Ovary (tissue), 9 donors: Measurements from ENCODE around the gene USP53. TPM values are rescaled to one million over a fixed set of nuclear protein-coding genes. Genes with fewer than 3 reads are reported as not detected.
"Not testable (repeated sequence)": the region's sequence is repeated elsewhere in the genome, so short reads cannot be mapped to it uniquely, and the experiment has no call there.

Experiments
- DNase-seq, 5 donors: peaks; one replicate each; pipeline ENCODE4 v3.0.0-alpha.2; 2019 to 2020
- H3K27ac ChIP-seq, 2 donors: fragments of 200-600 bp; one replicate each; pipeline versions ENCODE4 v1.5.1 to v1.8.0; 2019 to 2022
- H3K27me3 ChIP-seq: fragments of 200-600 bp; one replicate; pipeline ENCODE4 v1.8.0; 2022
- H3K36me3 ChIP-seq: fragments of 200-600 bp; sonication (generic); one replicate; pipeline ENCODE4 v1.5.1; 2019
- H3K4me1 ChIP-seq: one replicate; pipeline ENCODE4 v1.8.1; 2013; ENCODE audit warnings: mild to moderate bottlenecking, moderate library complexity; ENCODE audit not compliant: insufficient read depth
- H3K4me3 ChIP-seq: fragments of 200-600 bp; sonication (generic); one replicate; pipeline ENCODE4 v1.5.1; 2017
- H3K9me3 ChIP-seq, 2 donors: fragments of 200-600 bp in 1 of 2; sonication (generic) in 1 of 2; one replicate each; pipeline versions ENCODE4 v1.5.1 to v1.8.1; 2013 to 2019; ENCODE audit warnings: mild to moderate bottlenecking in 1 of 2, moderate library complexity in 1 of 2
- CTCF ChIP-seq, 3 donors: fragments of 450-650 bp in 2 of 3; fragments of 200-600 bp in 1 of 3; IDR thresholded peaks; one replicate each; pipeline versions ENCODE4 v1.5.1 to v1.8.0; 2016 to 2022; ENCODE audit warnings: antibody characterized with exemption in 3 of 3, mild to moderate bottlenecking in 1 of 3
- EP300 ChIP-seq: sonication (generic); formaldehyde crosslinking; IDR thresholded peaks from one replicate; pipeline ENCODE4 v1.6.1; 2017; ENCODE audit warnings: antibody characterized with exemption
- POLR2A ChIP-seq: fragments of 450-650 bp; IDR thresholded peaks from one replicate; pipeline ENCODE4 v1.6.1; 2017; ENCODE audit warnings: antibody characterized with exemption, mild to moderate bottlenecking, moderate library complexity
- WGBS, 3 donors: extraction: QIAGEN DNeasy Blood & Tissue Kit in 1 of 3; methylation state at CpG; one replicate each; pipeline versions ENCODE4 v1.1.5 to v1.1.7; 2013 to 2017; 5-methylcytosine and 5-hydroxymethylcytosine counted together
- intact Hi-C, 4 donors: fragments of 100-400 bp; cut with DNase I; formaldehyde crosslinking; loops; one replicate each; pipeline versions ENCODE4 v1.11.0 to v1.15.1; 2022 to 2023
- polyA plus RNA-seq, 2 donors: library from polyadenylated mRNA; stranded (reverse); fragments of 200-250 nt in 1 of 2; fragments of 350-450 nt in 1 of 2; fragmentation: Illumina TruSeq in 1 of 2; extraction: RNeasy Lipid Tissue Mini Kit (QIAGEN cat#74804) in 1 of 2; gene quantifications; one replicate each; pipeline ENCODE4 v1.2.3, GENCODE V29; 2013 to 2014
- total RNA-seq, 7 donors: library from RNA; depleted of rRNA in 2 of 7; stranded (reverse); fragments of >200 nt in 2 of 7; fragmentation: NEBNext Ultra II Directional in 3 of 7; extraction: Animal tissue kit (Norgen Biotek cat#: 25700) in 3 of 7; gene quantifications; one replicate each; pipeline versions ENCODE4 v1.1.0 to v1.2.4, GENCODE V29; 2016 to 2023
- donor health status: DM: no; HTN: no; CAD: no; lungs with moderate emphysema.
- donor health status: DM: no; HTN: no; CAD: no.
- donor health status: Bipolar disorder and iron deficiency.
- donor health status: DM: yes; HTN: yes; CAD: no.
- donor health status: DM: no; HTN: no; CAD: no.
- donor health status: DM: yes; HTN: yes; CAD: no.

Gene USP53
- total and polyA plus RNA-seq, 9 donors = 10.7 to 98.9 (median 20.4) TPM

GRCh38 chr4:119317990-119318389, 105.5 kb downstream of the USP53 start:
- no peak for TF ChIP-seq POLR2A
- no peak for TF ChIP-seq CTCF (IDR thresholded peaks at IDR 0.05)
- TF ChIP-seq EP300 = no peak
- no peaks in the 10 kb centered on the region for H3K4me1 ChIP-seq
- no peaks in the 10 kb centered on the region for H3K9me3 ChIP-seq
- WGBS, 3 donors = 47 to 70% (median 69%) methylated on average over 2 of the region's 2 CpGs
- intact Hi-C loops = loop anchor here in 1 of 4 donors (10.0 kb wide), 1 partner anchor 737 kb away; no protein-coding TSS in a partner anchor
- no peak overlapping the region for H3K27ac ChIP-seq
- no peaks in the 10 kb centered on the region for H3K27me3 ChIP-seq
- no peak for DNase-seq
- H3K4me3 ChIP-seq = no peak overlapping the region
- H3K36me3 ChIP-seq = no peaks in the 10 kb centered on the region

- Histone ChIP-seq H3K4me1 (no peaks in the 10 kb centered on the region), H3K27ac (no peak within 1 kb of the TSS), H3K9me3 (no peaks in the 10 kb centered on the region), H3K4me3 (no peak within 1 kb of the TSS), H3K27me3 (no peaks in the 10 kb centered on the region), H3K36me3 (no peaks in the 10 kb centered on the region)
- no peak for DNase-seq
- TF ChIP-seq CTCF (IDR thresholded peaks at IDR 0.05) (no peak), POLR2A (no peak), EP300 (no peak)
- 47 to 50% (median 48%) methylated on average over 6 of the region's 6 CpGs for WGBS, 3 donors
- intact Hi-C loops = no loop called here
Measured at GRCh38 chr4:119321921-119322687, 109.6 kb downstream of the USP53 start, which contains the start of gene FABP2. Gene FABP2 (minus strand): TSS chr4:119322138. CDS start chr4:119322102, 36 bp downstream.

- H3K36me3 ChIP-seq = no peaks in the 10 kb centered on the region
- no peak overlapping the region for H3K4me3 ChIP-seq
- H3K27ac ChIP-seq = no peak overlapping the region
- WGBS, 3 donors = 76 to 89% (median 86%) methylated on average over 2 of the region's 2 CpGs
- no peaks in the 10 kb centered on the region for H3K4me1 ChIP-seq
- no peak for DNase-seq
- H3K27me3 ChIP-seq = no peaks in the 10 kb centered on the region
- TF ChIP-seq EP300 (no peak), POLR2A (no peak), CTCF (IDR thresholded peaks at IDR 0.05) (no peak)
- intact Hi-C loops = no loop called here
- no peaks in the 10 kb centered on the region for H3K9me3 ChIP-seq
Measured at GRCh38 chr4:119328695-119329094, 116.2 kb downstream of the USP53 start.

- H3K4me3 ChIP-seq = no peak overlapping the region
- H3K9me3 ChIP-seq = no peaks in the 10 kb centered on the region
- no peak overlapping the region for H3K27ac ChIP-seq
- H3K27me3 ChIP-seq = no peaks in the 10 kb centered on the region
- H3K4me1 ChIP-seq = no peaks in the 10 kb centered on the region
- 57 to 65% (median 60%) methylated on average over 2 of the region's 2 CpGs for WGBS, 3 donors
- DNase-seq = no peak
- H3K36me3 ChIP-seq = no peaks in the 10 kb centered on the region
- TF ChIP-seq EP300 = no peak
- TF ChIP-seq CTCF (IDR thresholded peaks at IDR 0.05) = no peak
- TF ChIP-seq POLR2A = no peak
- intact Hi-C loops = no loop called here
Measured at GRCh38 chr4:119329835-119330620, 117.5 kb downstream of the USP53 start.

- intact Hi-C loops, H3K27ac ChIP-seq, H3K27me3 ChIP-seq, H3K4me1 ChIP-seq, H3K36me3 ChIP-seq, H3K9me3 ChIP-seq, DNase-seq, H3K4me3 ChIP-seq: not testable (repeated sequence)
- WGBS, 3 donors = 86 to 90% (median 89%) methylated on average over 3 to 4 of the region's 4 CpGs
Measured at GRCh38 chr4:119336332-119336979, 123.9 kb downstream of the USP53 start.
